Left ventricle myocardium superior (tissue), 1 donor: ENCODE measurements around the gene HYOU1. TPM values are rescaled to one million over a fixed set of nuclear protein-coding genes. Genes with fewer than 3 reads are reported as not detected.
"Not testable (repeated sequence)": the region's sequence is repeated elsewhere in the genome, so short reads cannot be mapped to it uniquely, and the experiment has no call there.

ENCODE experiments used
- ATAC-seq: fragments of 200-7000 bp; cut with Tn5 transposase; one replicate; pipeline ENCODE4 v1.9.1; 2020; ENCODE audit warnings: mild to moderate bottlenecking, moderate library complexity
- DNase-seq: peaks from one replicate; pipeline ENCODE4 v3.0.0-alpha.2; 2020
- intact Hi-C: fragments of 100-400 bp; cut with micrococcal nuclease; formaldehyde crosslinking; loops from one replicate; pipeline ENCODE4 v1.11.0; 2022
- total RNA-seq: library from RNA; stranded (reverse); fragmentation: NEBNext Ultra II Directional; extraction: Animal tissue kit (Norgen Biotek cat#: 25700); gene quantifications from one replicate; pipeline ENCODE4 v1.2.1, GENCODE V29; 2021
- donor health status: DM: no; HTN: yes; CAD: no; lungs with severe emphysema.

HYOU1 gene
- total RNA-seq, 1 donor from 2014 or later: 64.0 TPM

DNA sequence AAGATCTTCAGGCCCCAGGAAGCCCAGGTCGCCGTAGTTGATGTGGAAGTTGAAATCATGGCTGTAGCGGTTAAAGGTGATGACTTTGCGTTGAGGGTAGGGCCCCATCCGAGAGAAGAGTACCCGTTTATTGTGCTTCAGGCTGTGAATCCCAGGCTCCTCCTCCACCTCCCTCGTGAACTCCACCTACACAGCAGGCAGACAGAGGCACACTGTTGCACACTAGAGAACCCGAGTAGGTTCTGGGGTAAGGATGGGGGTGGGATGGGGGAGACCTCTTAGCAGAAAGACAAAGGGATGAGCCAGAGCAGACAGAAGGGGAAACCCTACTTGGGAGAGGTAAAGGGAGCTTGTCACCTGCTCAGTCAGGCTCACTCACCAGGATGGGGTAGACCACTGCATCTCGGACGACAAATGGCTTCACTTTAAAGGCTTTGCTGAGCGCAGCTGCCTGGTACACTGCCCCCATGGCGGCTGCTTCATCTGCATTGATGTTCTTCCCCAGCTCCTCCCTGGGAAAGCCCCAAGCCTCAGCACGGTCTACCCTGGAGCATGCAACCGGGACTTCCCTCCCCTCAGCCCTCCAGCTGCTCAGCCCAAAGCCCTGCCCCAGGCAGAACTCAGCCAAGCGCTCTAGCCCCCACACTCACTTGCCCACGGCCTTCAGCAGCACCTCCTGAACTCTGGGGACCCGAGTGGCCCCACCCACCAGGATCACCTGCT is 5.4 kb downstream of the HYOU1 start:
- intact Hi-C loops: no loop called here
- ATAC-seq (no peak), DNase-seq (no peak)

DNA sequence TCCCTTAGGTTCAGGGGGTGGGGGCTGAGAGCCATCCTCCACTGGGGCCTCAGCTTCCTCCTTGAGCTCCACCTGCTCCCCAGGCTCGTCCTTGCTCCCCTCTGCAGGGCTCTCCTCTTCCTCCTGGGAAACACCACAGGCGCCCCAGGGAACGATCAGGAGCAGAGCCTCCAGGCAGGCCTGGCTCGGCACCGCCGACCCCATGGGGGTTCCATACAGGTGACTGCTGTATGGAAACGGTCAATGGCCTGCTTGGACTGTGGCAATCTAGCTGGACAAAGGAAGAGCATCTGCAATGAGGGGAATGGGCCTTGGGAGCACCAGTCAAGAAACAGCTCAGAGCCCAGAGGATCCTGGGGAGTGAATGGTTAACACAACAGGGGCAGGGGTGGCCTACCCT is 7.9 kb downstream of the HYOU1 start:
- intact Hi-C loops: no loop called here
- ATAC-seq (no peak), DNase-seq (no peak)

DNA sequence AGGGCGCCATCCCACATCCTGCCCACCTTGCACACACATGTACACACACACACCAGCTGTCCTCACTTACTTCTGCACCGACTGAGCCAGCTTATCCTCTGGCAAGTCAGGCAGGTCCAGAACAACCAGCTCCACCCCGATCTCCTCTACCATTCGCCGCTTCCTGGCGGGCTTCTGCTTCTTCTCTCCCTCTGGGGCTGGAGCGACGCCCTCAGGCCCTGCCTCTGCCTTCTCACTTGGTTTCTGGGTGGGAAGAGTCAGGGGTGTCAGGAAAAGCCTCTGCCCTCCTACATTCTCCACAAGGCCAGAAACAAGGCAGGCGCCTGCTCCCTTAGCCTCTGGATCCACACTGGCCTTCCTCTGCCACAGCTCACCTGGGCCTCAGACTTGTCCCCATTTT is 8.4 kb downstream of the HYOU1 start:
- intact Hi-C loops: no loop called here
- no peak for DNase-seq
- ATAC-seq: no peak

DNA sequence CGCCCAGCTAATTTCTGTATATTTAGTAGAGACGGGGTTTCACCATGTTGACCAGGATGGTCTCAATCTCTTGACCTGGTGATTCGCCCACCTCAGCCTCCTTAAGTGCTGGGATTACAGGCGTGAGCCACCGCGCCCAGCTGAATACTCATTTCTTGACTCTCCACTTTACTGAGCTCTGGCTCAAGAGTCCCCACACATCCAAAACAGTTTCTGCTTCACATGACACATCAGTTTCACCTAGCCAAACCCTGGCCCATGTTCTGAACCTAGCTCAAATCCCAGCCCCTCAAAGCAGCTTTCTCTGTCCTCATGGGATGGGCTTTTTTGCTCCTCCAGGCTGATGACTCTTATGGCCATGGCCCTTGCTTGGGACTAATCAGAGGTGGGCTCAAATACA is 9.8 kb downstream of the HYOU1 start:
- no peak for ATAC-seq
- intact Hi-C loops: no loop called here
- no peak for DNase-seq

DNA sequence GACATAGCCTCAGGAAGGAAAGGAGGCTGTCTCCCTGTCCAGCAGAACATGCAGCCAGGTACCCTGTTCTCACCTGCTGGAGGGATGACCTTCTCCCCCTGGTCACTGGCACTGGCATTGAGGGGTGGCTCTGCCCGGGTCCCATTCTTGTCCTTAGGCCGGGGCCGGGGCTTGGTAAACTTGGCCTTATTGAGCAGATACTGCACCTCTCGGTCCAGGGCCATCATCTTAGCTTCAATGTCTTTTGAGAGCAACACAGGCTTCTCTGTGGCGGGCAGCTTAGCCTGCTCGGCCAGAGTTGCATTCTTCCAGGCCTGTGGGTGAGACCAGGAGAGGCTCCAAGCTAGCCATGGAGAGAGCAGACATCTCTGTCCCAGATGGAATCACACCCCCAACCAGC is 10.5 kb downstream of the HYOU1 start:
- DNase-seq (no peak), ATAC-seq (no peak)
- intact Hi-C loops: no loop called here

DNA sequence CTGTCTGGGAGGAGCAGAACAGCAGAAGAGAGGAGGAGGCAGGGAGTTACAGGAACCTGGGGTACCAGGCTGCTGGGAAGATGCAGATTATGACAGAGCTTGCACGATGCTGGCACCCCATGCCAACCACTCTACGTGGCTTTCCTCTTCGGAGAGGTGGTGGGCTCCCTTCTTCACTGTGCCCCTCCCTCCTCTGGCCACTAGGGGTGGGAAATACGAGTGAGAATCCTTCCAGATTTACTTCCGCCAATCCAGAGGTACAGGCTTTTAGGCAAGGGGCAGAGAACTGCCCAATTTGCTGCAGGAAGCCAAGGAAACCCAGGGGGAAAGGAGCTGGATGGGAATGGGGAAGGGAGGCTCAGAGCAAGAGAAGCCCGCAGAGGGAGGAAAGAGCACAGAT is 12.3 kb downstream of the HYOU1 start:
- intact Hi-C loops: no loop called here
- DNase-seq (no peak), ATAC-seq (no peak)

DNA sequence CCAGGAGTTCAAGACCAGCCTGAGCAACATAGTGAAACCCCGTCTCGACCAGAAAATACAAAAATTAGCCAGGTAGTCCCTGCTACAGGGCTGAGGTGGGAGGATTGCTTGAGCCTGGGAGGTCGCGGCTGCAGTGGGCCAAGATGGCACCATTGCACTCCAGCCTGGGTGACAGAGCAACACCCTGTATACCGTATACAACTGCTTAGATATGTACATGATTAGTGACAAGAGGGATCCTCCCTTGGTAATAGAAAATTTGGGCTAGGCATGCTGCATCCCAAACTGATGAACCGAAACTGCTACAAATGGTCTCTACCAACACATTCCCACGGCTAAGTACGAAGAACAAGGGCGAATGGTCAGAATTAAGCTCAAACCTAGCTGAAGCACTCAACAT is 14.1 kb downstream of the HYOU1 start:
- intact Hi-C loops: no loop called here
- DNase-seq (no peak), ATAC-seq (no peak)

DNA sequence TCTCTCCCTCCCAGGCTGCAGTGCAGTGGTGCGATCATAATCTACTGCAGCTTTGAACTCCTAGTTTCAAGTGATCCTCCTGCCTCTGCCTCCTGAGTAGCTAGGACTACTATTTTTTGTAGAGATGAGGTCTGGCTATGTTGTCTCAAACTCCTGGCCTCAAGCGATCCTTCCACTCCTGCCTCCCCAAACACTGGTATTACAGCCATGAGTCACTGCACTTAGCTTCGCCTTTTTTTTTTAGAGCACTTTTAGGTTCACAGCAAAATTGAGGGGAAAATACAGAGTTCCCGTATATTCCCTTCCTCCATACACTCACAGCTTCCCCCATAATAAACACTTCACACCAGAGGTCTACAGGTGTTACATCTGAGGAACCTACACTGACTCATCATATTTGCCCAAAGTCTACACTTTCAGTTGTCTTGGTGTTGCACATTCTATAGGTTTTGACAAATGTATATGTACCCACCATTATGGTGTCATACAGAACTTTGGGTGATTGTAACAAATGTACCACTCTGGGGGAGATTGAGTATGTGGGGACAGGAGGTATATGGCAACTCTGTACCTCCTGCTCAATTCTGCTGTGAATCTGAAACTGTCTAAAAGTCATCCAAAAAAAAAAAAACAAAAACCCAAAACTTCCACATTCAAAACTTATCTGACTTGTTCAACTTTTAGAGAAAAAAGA is 15.0 kb downstream of the HYOU1 start:
- DNase-seq (no peak), ATAC-seq (no peak)
- intact Hi-C loops: no loop called here

DNA sequence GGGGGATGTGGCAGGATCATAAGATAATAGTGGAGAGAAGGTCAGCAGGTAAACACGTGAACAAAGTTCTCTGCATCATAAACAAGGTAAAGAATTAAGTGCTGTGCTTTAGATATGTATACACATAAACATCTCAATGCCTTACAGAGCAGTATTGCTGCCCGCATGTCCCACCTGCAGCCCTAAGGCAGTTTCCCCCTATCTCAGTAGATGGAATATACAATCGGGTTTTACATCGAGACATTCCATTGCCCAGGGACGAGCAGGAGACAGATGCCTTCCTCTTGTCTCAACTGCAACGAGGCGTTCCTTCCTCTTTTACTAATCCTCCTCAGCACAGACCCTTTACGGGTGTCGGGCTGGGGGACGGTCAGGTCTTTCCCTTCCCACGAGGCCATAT is 17.5 kb downstream of the HYOU1 start:
- ATAC-seq, DNase-seq, intact Hi-C loops: not testable (repeated sequence)

DNA sequence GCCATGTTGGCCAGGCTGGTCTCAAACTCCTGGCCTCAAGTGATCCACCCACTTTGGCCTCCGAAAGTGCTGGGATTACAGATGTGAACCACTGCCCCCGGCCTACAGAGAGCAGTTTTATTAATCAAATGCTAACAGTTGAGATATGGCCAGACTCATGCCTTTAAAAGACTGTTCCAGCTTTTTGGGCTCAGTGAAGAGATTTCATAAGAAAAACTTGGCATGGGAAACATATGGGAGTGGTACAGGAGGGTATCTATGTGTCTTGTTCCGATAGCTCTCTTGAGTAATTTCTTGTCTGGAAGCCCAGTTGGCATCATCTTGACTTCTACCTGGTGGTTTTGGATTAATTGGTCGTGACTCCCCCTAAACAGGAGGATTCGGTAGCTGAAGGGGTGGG is 18.1 kb downstream of the HYOU1 start:
- DNase-seq (no peak), ATAC-seq (no peak)
- intact Hi-C loops: no loop called here

DNA sequence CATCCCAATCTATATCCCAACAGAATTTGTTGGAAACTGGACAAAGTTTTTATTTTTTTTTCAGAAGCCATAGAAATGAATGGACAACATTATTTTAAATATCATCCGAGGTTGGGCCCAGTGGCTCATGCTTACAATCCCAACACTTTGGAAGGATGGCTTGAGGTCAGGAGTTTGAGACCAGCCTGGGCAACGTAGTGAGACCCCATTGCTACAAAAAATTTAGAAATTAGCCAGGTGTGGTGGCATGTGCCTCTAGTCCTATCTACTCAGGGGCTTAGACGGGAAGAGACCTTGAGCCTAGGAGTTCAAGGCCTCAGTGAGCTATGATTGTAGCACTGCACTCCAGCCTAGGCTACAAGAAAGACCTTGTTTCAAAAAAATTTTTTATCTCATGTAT is 22.2 kb downstream of the HYOU1 start:
- no peak for ATAC-seq
- no peak for DNase-seq
- intact Hi-C loops: no loop called here

DNA sequence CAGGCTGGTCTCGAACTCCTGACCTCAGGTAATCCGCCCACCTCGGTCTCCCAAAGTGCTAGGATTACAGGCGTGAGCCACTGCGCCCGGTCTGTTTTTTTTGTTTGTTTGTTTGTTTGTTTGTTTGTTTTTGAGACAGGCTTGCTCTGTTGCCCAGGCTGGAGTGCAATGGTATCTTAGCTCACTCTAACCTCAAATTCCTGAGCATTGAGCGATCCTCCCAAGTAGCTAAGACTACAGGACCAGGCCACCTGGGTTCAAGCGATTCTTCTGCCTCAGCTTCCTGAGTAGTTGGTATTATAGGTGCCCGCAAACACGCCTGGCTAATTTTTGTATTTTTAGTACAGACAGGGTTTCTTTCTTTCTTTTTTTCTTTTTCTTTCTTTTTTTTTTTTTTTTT is 23.6 kb downstream of the HYOU1 start:
- ATAC-seq, DNase-seq, intact Hi-C loops: not testable (repeated sequence)

DNA sequence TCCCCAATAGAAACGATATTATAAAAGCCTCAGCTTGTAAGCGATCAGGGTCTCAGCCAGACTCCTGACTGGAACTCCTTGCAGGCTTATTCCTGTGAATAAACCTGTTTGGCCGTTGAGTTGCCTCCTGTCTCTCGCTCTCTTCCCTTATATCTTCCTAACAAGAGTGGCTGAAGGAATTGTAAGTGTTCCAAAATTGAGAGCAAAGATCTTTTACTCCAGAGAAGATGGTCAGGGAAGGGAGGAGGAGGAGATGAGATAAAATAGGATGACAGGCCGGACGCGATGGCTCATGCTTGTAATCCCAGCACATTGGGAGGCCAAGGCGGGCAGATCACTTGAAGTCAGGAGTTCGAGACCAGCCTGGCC is 25.1 kb downstream of the HYOU1 start:
- no peak for ATAC-seq
- intact Hi-C loops: no loop called here

DNA sequence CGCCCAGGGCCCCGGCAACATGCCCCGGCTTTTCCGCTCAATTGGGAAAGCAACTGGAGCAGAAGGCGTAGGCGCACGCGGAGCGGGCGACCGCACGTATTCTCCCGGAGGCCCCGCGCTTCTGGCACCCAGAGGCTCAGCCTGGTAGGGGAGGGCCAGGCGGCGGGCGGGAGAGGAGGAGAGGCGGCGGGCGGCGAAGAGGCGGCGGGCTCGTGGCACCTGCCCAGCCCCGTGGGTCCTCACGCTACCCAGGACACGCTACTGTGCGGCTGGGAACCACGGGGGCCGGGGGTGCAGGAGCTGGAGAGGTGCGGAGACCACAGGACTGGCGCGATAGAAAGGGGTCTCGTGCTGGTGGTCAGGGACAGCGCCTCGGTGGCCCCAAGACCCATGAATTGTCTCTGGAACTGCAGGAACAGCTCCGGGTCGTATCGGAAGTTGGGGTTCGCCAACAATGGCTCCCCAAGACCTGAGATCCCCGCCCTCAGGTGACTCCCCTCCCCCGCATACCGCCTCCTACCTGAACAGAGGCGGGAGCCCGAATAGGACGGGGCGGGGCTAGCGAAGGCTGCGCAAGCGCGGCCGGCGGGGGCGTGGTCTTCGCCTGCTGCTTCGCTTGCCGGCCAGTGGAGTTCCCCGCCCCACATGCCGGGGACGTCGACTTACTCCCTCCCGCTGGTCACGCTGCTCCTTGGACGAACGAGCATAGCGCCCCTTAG is 26.5 kb downstream of the HYOU1 start, which contains the start of gene SLC37A4:
Gene SLC37A4 (minus strand): TSS at position 549 of the 719 bp plus-strand sequence.
- intact Hi-C loops: no loop called here
- ATAC-seq: peak; percentile 98

More for the DNA sequence above, 25.1 kb downstream of the HYOU1 start:
- DNase-seq: no peak

DNA sequence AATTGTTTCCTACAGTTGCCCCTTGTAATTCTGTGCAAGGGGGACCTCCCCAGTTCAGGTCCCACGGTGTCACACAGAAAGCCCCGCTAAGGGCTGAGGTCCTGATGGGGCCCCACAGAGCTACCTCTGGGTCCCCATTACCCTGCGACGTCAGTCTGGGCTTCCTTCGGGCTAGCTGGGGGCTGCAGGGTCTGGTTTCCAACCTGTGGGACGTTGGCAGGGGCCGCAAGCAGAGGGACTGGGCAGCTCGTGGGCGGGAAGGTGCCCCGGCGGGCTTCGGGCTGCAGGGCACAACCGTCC is 27.0 kb downstream of the HYOU1 start:
- ATAC-seq: no peak
- intact Hi-C loops: no loop called here
- no peak for DNase-seq

More for the DNA sequence above, 26.5 kb downstream of the HYOU1 start, which contains the start of gene SLC37A4:
- DNase-seq: peak; percentile 99

DNA sequence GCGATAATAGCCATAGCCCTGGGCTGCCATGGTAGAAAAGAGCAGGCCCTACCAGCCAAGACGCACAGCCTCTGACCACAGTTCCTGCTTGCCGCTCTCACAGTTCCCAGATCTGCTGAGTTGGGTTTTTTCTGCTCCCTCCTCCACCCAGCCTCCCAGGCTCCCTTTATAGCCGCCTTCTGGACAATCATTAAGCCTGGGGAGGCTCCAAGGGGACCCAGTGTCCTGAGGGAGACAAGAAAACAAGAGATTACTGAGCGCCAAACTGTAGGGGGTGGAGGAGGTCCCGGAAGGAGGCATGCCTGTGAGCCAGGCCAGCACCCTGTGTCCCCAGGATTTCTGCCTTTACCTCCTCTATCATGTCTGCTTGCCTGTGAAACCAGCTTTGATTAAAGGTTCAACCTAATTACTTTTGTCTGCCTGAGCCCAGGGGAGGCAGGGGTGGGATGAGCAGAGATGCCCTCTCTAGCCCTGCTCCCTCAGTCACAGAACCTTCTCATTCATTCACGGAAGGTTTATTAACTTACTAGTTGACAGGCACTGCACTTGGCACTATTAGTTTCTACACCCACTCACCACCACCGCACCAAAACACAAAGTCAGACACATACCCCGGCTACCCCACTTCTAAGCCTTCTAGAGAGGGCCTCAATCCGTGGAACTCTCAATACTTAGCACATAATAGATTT is 27.5 kb downstream of the HYOU1 start:
- peak; percentile 8 for ATAC-seq
- no peak for DNase-seq
- intact Hi-C loops: no loop called here

DNA sequence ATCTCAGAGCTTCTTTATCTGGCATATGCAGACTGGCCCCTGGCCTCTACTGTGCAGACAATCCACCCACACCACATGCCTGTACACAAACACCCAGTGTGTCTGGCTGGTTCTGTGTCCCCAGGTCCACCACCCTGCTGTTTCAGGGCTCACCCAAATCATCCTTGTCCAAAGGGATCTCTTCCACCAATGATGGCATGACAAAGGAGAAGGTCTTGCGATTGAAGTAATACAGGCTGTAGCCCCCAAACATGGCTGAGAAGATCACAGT is 28.0 kb downstream of the HYOU1 start:
- ATAC-seq (no peak), DNase-seq (no peak)
- intact Hi-C loops: no loop called here

DNA sequence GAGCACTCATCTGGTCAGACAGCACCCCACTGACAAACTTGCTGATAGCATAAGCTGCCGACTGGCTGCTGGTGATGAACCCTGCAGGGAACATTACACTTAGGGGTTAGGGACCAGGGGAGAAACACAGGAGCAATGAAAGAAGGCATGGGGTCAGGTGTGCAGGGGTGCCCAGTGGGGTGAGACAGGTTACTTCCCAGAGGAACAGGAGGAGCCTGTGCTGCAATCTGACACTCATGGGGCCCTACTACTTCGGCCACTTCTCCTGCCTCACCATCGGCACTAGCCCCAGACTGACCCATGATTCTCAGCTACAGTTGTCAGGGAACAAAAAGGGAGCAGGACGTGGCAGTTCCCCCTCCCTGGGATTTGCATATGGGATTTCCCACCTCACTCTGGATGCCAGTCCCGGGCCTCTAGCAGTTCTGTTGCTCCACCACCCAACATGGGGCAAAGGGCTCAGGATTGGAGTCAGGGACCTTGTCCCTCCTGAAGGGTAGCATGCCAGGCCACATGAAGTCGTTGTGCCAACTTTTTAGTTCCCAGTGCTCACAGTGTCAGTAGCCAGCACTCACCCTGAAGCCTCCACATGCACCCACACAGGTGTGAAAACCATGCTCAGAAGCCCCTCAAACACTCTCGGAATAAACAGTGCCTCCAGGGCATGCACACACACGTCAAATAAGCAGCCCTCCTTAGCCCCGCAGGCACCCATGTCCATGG is 28.5 kb downstream of the HYOU1 start:
- intact Hi-C loops: no loop called here
- no peak for DNase-seq
- no peak for ATAC-seq

DNA sequence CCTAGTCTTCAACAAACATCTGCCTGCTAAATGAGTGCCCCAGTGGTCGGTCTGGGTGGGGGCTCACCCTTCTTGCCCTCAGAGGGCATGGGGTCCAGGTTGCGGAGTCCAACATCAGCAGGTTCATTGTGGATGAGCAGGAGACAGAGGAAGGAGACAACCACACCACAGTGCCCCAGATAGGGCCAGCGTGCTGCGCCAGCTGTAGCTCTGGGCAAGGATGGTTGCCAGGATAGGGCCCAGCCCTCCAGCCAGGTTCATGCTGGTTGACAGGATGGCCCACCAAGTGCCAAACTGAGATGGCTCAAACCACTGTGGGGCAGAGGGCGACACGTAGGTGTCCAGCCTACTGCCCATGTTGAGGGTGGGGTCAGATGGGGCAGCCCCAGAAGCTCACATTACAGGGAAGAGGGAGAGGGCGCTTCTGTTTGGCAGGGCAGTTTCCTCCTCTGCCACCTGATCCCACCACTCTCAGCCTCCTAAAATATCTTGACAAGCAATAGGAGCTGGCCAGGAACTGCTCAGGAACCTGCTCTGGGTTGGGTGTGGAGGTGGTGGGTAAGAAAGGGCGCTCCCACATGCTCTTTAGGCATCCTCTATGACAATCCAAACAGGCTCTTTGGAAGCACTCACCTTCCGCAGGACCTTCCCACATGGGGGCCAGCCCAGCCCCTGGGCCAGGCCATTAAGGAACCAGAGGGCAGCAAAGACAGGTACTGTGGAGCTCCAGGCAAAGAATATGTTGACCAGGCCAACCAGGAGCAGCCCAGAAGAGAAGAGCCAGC is 29.3 kb downstream of the HYOU1 start:
- intact Hi-C loops: no loop called here
- ATAC-seq (no peak), DNase-seq (no peak)
